Amygdala (tissue), 56 donors: ENCODE measurements around the gene TIMP2.

Source experiments
- DNase-seq, 56 donors: peaks; one replicate each; lab custom pipeline; 2025; lab: John Stamatoyannopoulos, UW

The TIMP2 gene

GRCh38 chr17:78823282-78824046 lies 101.7 kb downstream of the TIMP2 start:
- no peak for DNase-seq

GRCh38 chr17:78822552-78822951 lies 102.6 kb downstream of the TIMP2 start:
- peak in 19 of 56 donors; percentile 11 to 48 (median 34) for DNase-seq

GRCh38 chr17:78821961-78822360 lies 103.2 kb downstream of the TIMP2 start:
- no peak for DNase-seq

GRCh38 chr17:78820841-78821240 lies 104.3 kb downstream of the TIMP2 start:
- no peak for DNase-seq

- no peak for DNase-seq
Observed at GRCh38 chr17:78819806-78820792, 105.1 kb downstream of the TIMP2 start.

- DNase-seq = no peak
Observed at GRCh38 chr17:78819402-78819801, 105.8 kb downstream of the TIMP2 start.

GRCh38 chr17:78818932-78819331 lies 106.3 kb downstream of the TIMP2 start:
- no peak for DNase-seq

- DNase-seq = no peak
Observed at GRCh38 chr17:78818152-78818846, 106.9 kb downstream of the TIMP2 start.

- no peak for DNase-seq
Observed at GRCh38 chr17:78817123-78817522, 108.1 kb downstream of the TIMP2 start.

- no peak for DNase-seq
Observed at GRCh38 chr17:78815696-78816095, 109.5 kb downstream of the TIMP2 start.

- no peak for DNase-seq
Observed at GRCh38 chr17:78812855-78813254, 112.3 kb downstream of the TIMP2 start.

GRCh38 chr17:78808163-78808562 lies 117.0 kb downstream of the TIMP2 start:
- DNase-seq = no peak

GRCh38 chr17:78806451-78806850 lies 118.7 kb downstream of the TIMP2 start:
- no peak for DNase-seq

- no peak for DNase-seq
Observed at GRCh38 chr17:78805301-78805700, 119.9 kb downstream of the TIMP2 start.

- DNase-seq = no peak
Observed at GRCh38 chr17:78804777-78805176, 120.4 kb downstream of the TIMP2 start.

- no peak for DNase-seq
Observed at GRCh38 chr17:78803186-78803845, 121.9 kb downstream of the TIMP2 start.
